H1 (cell line): ENCODE measurements around the gene AGPS. TPM values are rescaled to one million over a fixed set of nuclear protein-coding genes. Genes with fewer than 3 reads are reported as not detected.

Source experiments
- CTCF ChIA-PET: fragments of 300-600 bp; sonication (Branson Sonifier 250); formaldehyde crosslinking; loops from one replicate; lab custom pipeline; 2021; ENCODE audit not compliant: partially characterized antibody; lab: Charles Lee
- POLR2A ChIA-PET: fragments of 300-600 bp; sonication (Branson Sonifier 250); formaldehyde crosslinking; loops from one replicate; lab custom pipeline; 2021; ENCODE audit warnings: inconsistent platforms; ENCODE audit not compliant: partially characterized antibody; lab: Charles Lee
- DNase-seq, 2 experiments: peaks; one replicate each; pipeline versions ENCODE4 v3.0.0 to v3.0.0-alpha.2; 2010 to 2022; ENCODE audit warnings: low spot score in 2 of 2, low read depth in 1 of 2, mixed read lengths in 1 of 2
- FAIRE-seq: peaks from 2 replicates; lab custom pipeline; 2011; peaks lifted over from hg19 to GRCh38; lab: Jason Lieb, UNC
- H2AFZ ChIP-seq: 2 replicates; pipeline ENCODE4 v1.8.1; 2012; ENCODE audit warnings: low read length, inconsistent platforms
- H2AK5ac ChIP-seq: 2 replicates; pipeline ENCODE4 v1.6.1; 2013; ENCODE audit warnings: low read depth, low read length
- H2BK120ac ChIP-seq: replicated peaks from 2 replicates; pipeline ENCODE3; 2013; ENCODE audit warnings: low read depth, low read length, inconsistent platforms
- H2BK12ac ChIP-seq: 2 replicates; pipeline ENCODE4 v1.6.1; 2013; ENCODE audit warnings: low read depth, low read length
- H2BK15ac ChIP-seq: 2 replicates; pipeline ENCODE4 v1.6.1; 2013; ENCODE audit warnings: low read length
- H2BK20ac ChIP-seq: 2 replicates; pipeline ENCODE4 v1.6.1; 2013; ENCODE audit warnings: low read length
- H2BK5ac ChIP-seq: 2 replicates; pipeline ENCODE4 v1.6.1; 2013; ENCODE audit warnings: low read depth, low read length
- H3K14ac ChIP-seq: 2 replicates; pipeline ENCODE4 v1.6.1; 2013; ENCODE audit warnings: inconsistent platforms; ENCODE audit not compliant: insufficient read length
- H3K18ac ChIP-seq: 2 replicates; pipeline ENCODE4 v1.6.1; 2013; ENCODE audit warnings: low read length; ENCODE audit errors: extremely low read depth
- H3K23ac ChIP-seq: 2 replicates; pipeline ENCODE4 v1.6.1; 2013; ENCODE audit warnings: inconsistent platforms; ENCODE audit not compliant: insufficient read length
- H3K23me2 ChIP-seq: 2 replicates; pipeline ENCODE4 v1.6.1; 2013; ENCODE audit warnings: low read depth, low read length
- H3K27ac ChIP-seq: 2 replicates; pipeline ENCODE4 v1.6.1; 2011; ENCODE audit warnings: low read depth, low read length, inconsistent platforms
- H3K27me3 ChIP-seq, 4 experiments: replicated peaks in 1 of 4; 1 replicate in 1 of 4; 2 replicates in 3 of 4; pipeline versions ENCODE4 v1.6.1 to v1.8.1; 2011 to 2013; ENCODE audit warnings: low read length in 3 of 4, mild to moderate bottlenecking in 3 of 4, inconsistent platforms in 2 of 4, mixed read lengths in 2 of 4, moderate library complexity in 1 of 4; ENCODE audit not compliant: control insufficient read depth in 3 of 4, insufficient read depth in 3 of 4; ENCODE audit errors: extremely low read depth in 1 of 4
- H3K36me3 ChIP-seq, 4 experiments: 2 replicates each; pipeline versions ENCODE4 v1.6.1 to v1.8.1; 2011 to 2013; ENCODE audit warnings: mild to moderate bottlenecking in 4 of 4, low read length in 3 of 4, moderate library complexity in 2 of 4, control low read depth in 1 of 4, inconsistent platforms in 1 of 4; ENCODE audit not compliant: insufficient read depth in 4 of 4, control insufficient read depth in 2 of 4
- H3K4ac ChIP-seq: replicated peaks from 2 replicates; pipeline ENCODE3; 2013; ENCODE audit warnings: low read length, low read depth, mixed read lengths, inconsistent platforms; ENCODE audit not compliant: insufficient read length
- H3K4me1 ChIP-seq, 4 experiments: replicated peaks in 1 of 4; 1 replicate in 1 of 4; 2 replicates in 3 of 4; pipeline versions ENCODE4 v1.6.1 to v1.8.1; 2011 to 2013; ENCODE audit warnings: low read length in 3 of 4, inconsistent platforms in 2 of 4, mixed read lengths in 1 of 4; ENCODE audit not compliant: insufficient read depth in 4 of 4, control insufficient read depth in 3 of 4
- H3K4me2 ChIP-seq, 2 experiments: 2 replicates each; pipeline versions ENCODE4 v1.6.1 to v1.8.1; 2011 to 2013; ENCODE audit warnings: low read depth in 2 of 2, low read length in 2 of 2, control low read depth in 1 of 2, inconsistent platforms in 1 of 2, mild to moderate bottlenecking in 1 of 2; ENCODE audit not compliant: insufficient read depth in 1 of 2
- H3K4me3 ChIP-seq, 4 experiments: fragments of 200-600, 300-600 bp in 1 of 4; sonication (generic), shearing (Covaris generic), sonication (Bioruptor Twin) in 1 of 4; 2 replicates each; pipeline versions ENCODE4 v1.5.1 to v1.8.1; 2011 to 2016; ENCODE audit warnings: low read length in 4 of 4, low read depth in 3 of 4, control low read depth in 2 of 4, inconsistent platforms in 2 of 4, mild to moderate bottlenecking in 2 of 4, mixed read lengths in 1 of 4, moderate library complexity in 1 of 4; ENCODE audit not compliant: insufficient read depth in 2 of 4; ENCODE audit errors: extremely low read depth in 1 of 4
- H3K56ac ChIP-seq: replicated peaks from 2 replicates; pipeline ENCODE3; 2013; ENCODE audit warnings: low read depth, mild to moderate bottlenecking, mixed read lengths, low read length, inconsistent platforms; ENCODE audit not compliant: insufficient read length
- H3K79me1 ChIP-seq: 2 replicates; pipeline ENCODE4 v1.6.1; 2013; ENCODE audit warnings: low read depth, low read length, control low read depth
- H3K79me2 ChIP-seq, 2 experiments: 2 replicates each; pipeline versions ENCODE4 v1.6.1 to v1.8.1; 2012 to 2013; ENCODE audit warnings: low read length in 2 of 2, mild to moderate bottlenecking in 2 of 2, inconsistent platforms in 1 of 2; ENCODE audit not compliant: insufficient read depth in 2 of 2, control insufficient read depth in 1 of 2
- H3K9ac ChIP-seq, 4 experiments: replicated peaks in 1 of 4; 1 replicate in 1 of 4; 2 replicates in 3 of 4; pipeline versions ENCODE4 v1.6.1 to v1.8.1; 2011 to 2013; ENCODE audit warnings: low read depth in 3 of 4, low read length in 3 of 4, control low read depth in 2 of 4, mild to moderate bottlenecking in 2 of 4, moderate library complexity in 2 of 4, inconsistent platforms in 1 of 4; ENCODE audit errors: extremely low read depth in 1 of 4
- H3K9me3 ChIP-seq, 2 experiments: 2 replicates each; pipeline versions ENCODE4 v1.6.1 to v1.8.1; 2012 to 2013; ENCODE audit warnings: mild to moderate bottlenecking in 2 of 2, moderate library complexity in 2 of 2, control low read depth in 1 of 2, inconsistent platforms in 1 of 2, low read depth in 1 of 2, low read length in 1 of 2, mixed read lengths in 1 of 2; ENCODE audit not compliant: insufficient read depth in 2 of 2
- H4K20me1 ChIP-seq, 2 experiments: replicated peaks in 1 of 2; 2 replicates each; pipeline versions ENCODE3 to v1.8.1; 2011 to 2013; ENCODE audit warnings: inconsistent platforms in 2 of 2, low read length in 2 of 2, mild to moderate bottlenecking in 1 of 2; ENCODE audit not compliant: insufficient read depth in 2 of 2, control insufficient read depth in 1 of 2
- H4K5ac ChIP-seq: 2 replicates; pipeline ENCODE4 v1.6.1; 2013; ENCODE audit warnings: low read length, low read depth, mixed read lengths, inconsistent platforms; ENCODE audit not compliant: insufficient read length
- H4K8ac ChIP-seq: 2 replicates; pipeline ENCODE4 v1.8.0; 2013; ENCODE audit warnings: mild to moderate bottlenecking, moderate library complexity, low read length, inconsistent platforms; ENCODE audit not compliant: insufficient read depth; ENCODE audit errors: extremely low read depth
- H4K91ac ChIP-seq: replicated peaks from 2 replicates; pipeline ENCODE3; 2013; ENCODE audit warnings: low read length, mixed read lengths, inconsistent platforms; ENCODE audit not compliant: insufficient read length
- BRCA1 ChIP-seq: IDR thresholded peaks from 2 replicates; pipeline ENCODE4 v1.6.1; 2012; ENCODE audit warnings: low read depth, low read length, improper control_type of control experiment
- MAFK ChIP-seq: IDR thresholded peaks from 2 replicates; pipeline ENCODE4 v1.6.1; 2012; ENCODE audit warnings: low read depth, mild to moderate bottlenecking, improper control_type of control experiment, low read length
- PHF8 ChIP-seq: fragments of 200-600 bp; sonication (generic); conservative IDR thresholded peaks from 2 replicates; pipeline ENCODE4 v1.7.1; 2012; ENCODE audit warnings: low read depth, mild to moderate bottlenecking, inconsistent platforms, low read length, moderate library complexity
- POLR2A ChIP-seq, 2 experiments: IDR thresholded peaks; 1 replicate in 1 of 2; 2 replicates in 1 of 2; pipeline ENCODE4 v1.6.1; 2011; ENCODE audit warnings: low read depth in 2 of 2, low read length in 2 of 2, mild to moderate bottlenecking in 2 of 2; ENCODE audit errors: control extremely low read depth in 1 of 2
- RNF2 ChIP-seq: fragments of 200-900, 300-1000 bp; sonication (generic); IDR thresholded peaks from 2 replicates; pipeline ENCODE4 v1.7.1; 2016; ENCODE audit warnings: borderline replicate concordance, low read depth, mild to moderate bottlenecking, antibody characterized with exemption, low read length; ENCODE audit not compliant: poor library complexity, severe bottlenecking; ENCODE audit errors: missing control alignments
- RXRA ChIP-seq: IDR thresholded peaks from 2 replicates; pipeline ENCODE4 v1.6.1; 2011; ENCODE audit warnings: low read depth, mild to moderate bottlenecking, low read length, moderate library complexity; ENCODE audit not compliant: insufficient read depth
- SIRT6 ChIP-seq: IDR thresholded peaks from one replicate; pipeline ENCODE4 v1.7.1; 2012; ENCODE audit warnings: low read length, inconsistent platforms
- SIX5 ChIP-seq: IDR thresholded peaks from 2 replicates; pipeline ENCODE4 v1.6.1; 2011; ENCODE audit warnings: mild to moderate bottlenecking, low read depth, low read length
- WGBS, 2 experiments: shearing (Covaris generic) in 1 of 2; methylation state at CpG; one replicate each; pipeline versions ENCODE4 v1.1.6 to v1.1.7; 2013 to 2015; ENCODE audit warnings: low lambda C conversion rate in 2 of 2, mixed read lengths in 2 of 2, inconsistent platforms in 1 of 2, low coverage in 1 of 2, missing lambda C conversion rate in 1 of 2; ENCODE audit not compliant: insufficient replicate concordance in 2 of 2, insufficient coverage in 1 of 2, insufficient read length in 1 of 2; ENCODE audit errors: extremely low coverage in 1 of 2, missing lambda C conversion rate in 1 of 2; 5-methylcytosine and 5-hydroxymethylcytosine counted together
- polyA plus RNA-seq, 7 experiments: library from polyadenylated mRNA; depleted of rRNA in 3 of 7; stranded (reverse) in 5 of 7; unstranded in 2 of 7; fragments of >200 nt in 5 of 7; fragments of 200-250 nt in 2 of 7; gene quantifications; 1 replicate in 5 of 7; 2 replicates in 1 of 7; 4 replicates in 1 of 7; pipeline versions ENCODE4 v1.2.1 to v1.2.3, GENCODE V29; 2011 to 2013; ENCODE audit warnings: missing spikeins in 2 of 7, mixed read lengths in 2 of 7
- total RNA-seq: library from RNA; stranded (reverse); fragmentation: NEBNext Ultra II Directional; extraction: Animal tissue kit (Norgen Biotek cat#: 25700); gene quantifications from 2 replicates; pipeline ENCODE4 v1.2.1, GENCODE V29; 2021

Gene AGPS
- total and polyA plus RNA-seq, 2 of the 8 experiments (the other 6 are each of a cell fraction or from before 2014, with no cell fraction given): 7.3 to 57.8 TPM

- H3K27ac ChIP-seq: no peak overlapping the region
- peaks cover 0 to 81% of the 10 kb centered on the region in 2 experiments for H3K79me2 ChIP-seq
- H3K23me2 ChIP-seq: no peaks in the 10 kb centered on the region; the same call in 1 of the 2 replicates
- no peak overlapping the region for H2BK120ac ChIP-seq
- no peak overlapping the region for H3K9ac ChIP-seq
- no peak overlapping the region for H2BK15ac ChIP-seq
- no peak overlapping the region for H4K5ac ChIP-seq
- H3K36me3 ChIP-seq: no peaks in the 10 kb centered on the region
- no peak overlapping the region for H2AFZ ChIP-seq
- no peak overlapping the region for H3K4ac ChIP-seq
- H2BK20ac ChIP-seq: no peak overlapping the region
- FAIRE-seq: no peak
- no peak overlapping the region for H3K56ac ChIP-seq
- no peak overlapping the region for H3K18ac ChIP-seq
- CTCF ChIA-PET: interaction anchor here (1.0 to 3.9 kb wide), 2 partner anchors 8 to 72 kb away, joined by 4 to 13 read pairs; no protein-coding TSS in a partner anchor
- H3K23ac ChIP-seq: no peak overlapping the region
- no peak overlapping the region for H4K8ac ChIP-seq
- no peak for TF ChIP-seq MAFK
- TF ChIP-seq POLR2A (IDR thresholded peaks at IDR 0.05; ENCODE audit: control extremely low read depth in 1 of 2, low read depth in 2 of 2, low read length in 2 of 2): no peak
- no peak for TF ChIP-seq SIX5
- no peak for TF ChIP-seq PHF8
- TF ChIP-seq RXRA: no peak
- TF ChIP-seq BRCA1: no peak
- TF ChIP-seq SIRT6: no peak
- TF ChIP-seq RNF2: no peak
- H3K4me2 ChIP-seq: no peak overlapping the region
- H3K4me3 ChIP-seq: no peak overlapping the region
- no peak overlapping the region for H2BK5ac ChIP-seq
- H3K14ac ChIP-seq: no peak overlapping the region
- H3K79me1 ChIP-seq: no peaks in the 10 kb centered on the region; the same call in 1 of the 2 replicates
- no peaks in the 10 kb centered on the region for H3K4me1 ChIP-seq
- DNase-seq: no peak
- H2AK5ac ChIP-seq: no peak overlapping the region
- POLR2A ChIA-PET: no interaction called here
- no peaks in the 10 kb centered on the region for H3K9me3 ChIP-seq
- WGBS, 2 experiments: 89% methylated on average over 2 of the region's 2 CpGs; no CpG with 5 or more reads in 1 of the 2 experiments
- H2BK12ac ChIP-seq: no peak overlapping the region
- H4K20me1 ChIP-seq: peaks cover 0 to 3% of the 10 kb centered on the region in 2 experiments
- H4K91ac ChIP-seq: no peak overlapping the region
- H3K27me3 ChIP-seq: no peaks in the 10 kb centered on the region
Measured at GRCh38 chr2:177407031-177407430, 14.5 kb downstream of the AGPS start.
